Stimulated activated CD8-positive, alpha-beta memory T cell treated with anti-CD3 and anti-CD28 coated beads, Interleukin-4, amount 100 ng/mL, for 4 hours (primary cell): ENCODE data around the gene ZMAT2.
"Not testable (repeated sequence)": the region's sequence is repeated elsewhere in the genome, so short reads cannot be mapped to it uniquely, and the experiment has no call there.

Source experiments
- DNase-seq, 2 donors: peaks; one replicate each; pipeline ENCODE4 v3.0.0-alpha.2; 2020; ENCODE audit warnings: low read depth in 2 of 2, low spot score in 1 of 2

The ZMAT2 gene

DNA sequence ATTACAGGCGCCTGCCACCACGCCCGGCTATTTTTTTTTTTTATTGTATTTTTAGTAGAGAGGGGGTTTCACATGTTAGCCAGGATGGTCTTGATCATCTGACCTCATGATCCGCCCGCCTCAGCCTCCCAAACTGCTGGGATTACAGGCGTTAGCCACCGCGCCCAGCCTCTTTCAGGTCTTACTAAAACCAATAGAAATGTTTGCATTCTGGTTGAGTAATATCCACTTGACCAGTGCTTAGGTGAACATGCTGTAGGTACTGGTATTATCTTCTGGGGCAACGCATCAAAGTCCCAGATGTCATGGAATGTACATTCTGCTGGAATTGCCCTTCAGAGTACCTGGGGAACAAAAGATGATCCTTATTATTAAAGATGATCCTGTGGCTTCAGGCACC, 8.5 kb downstream of the ZMAT2 start:
- DNase-seq: not testable (repeated sequence)

GRCh38 chr5:140710899-140711552, 10.8 kb downstream of the ZMAT2 start:
- DNase-seq: peak; percentile 76 to 85

DNA sequence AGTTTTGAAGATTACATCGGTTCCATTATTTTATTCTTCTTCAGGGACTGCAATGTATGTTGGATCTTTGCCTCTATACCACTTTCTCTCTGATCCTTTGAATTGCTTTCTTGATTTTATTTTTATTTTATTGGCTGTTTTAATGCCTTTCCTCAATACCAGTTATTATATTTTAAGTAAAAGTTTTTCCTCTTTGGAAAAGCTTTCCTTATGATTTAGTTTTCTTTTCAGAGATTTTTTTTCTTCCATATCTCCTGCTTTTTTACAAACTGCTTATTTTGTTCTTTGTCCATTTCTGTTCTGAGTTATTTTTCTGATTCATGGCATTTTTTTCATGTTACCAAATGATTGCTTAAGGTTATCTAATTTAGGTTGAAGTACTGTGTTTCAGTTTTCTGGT, 11.5 kb downstream of the ZMAT2 start:
- no peak for DNase-seq

GRCh38 chr5:140713562-140714094, 13.4 kb downstream of the ZMAT2 start:
- no peak for DNase-seq

GRCh38 chr5:140716238-140716637, 16.0 kb downstream of the ZMAT2 start:
- not testable (repeated sequence) for DNase-seq

- DNase-seq: no peak
Measured at GRCh38 chr5:140718266-140718592, 18.0 kb downstream of the ZMAT2 start.

- DNase-seq: not testable (repeated sequence)
Measured at GRCh38 chr5:140720738-140721137, 20.5 kb downstream of the ZMAT2 start.

- not testable (repeated sequence) for DNase-seq
Measured at GRCh38 chr5:140721395-140721794, 21.1 kb downstream of the ZMAT2 start.

DNA sequence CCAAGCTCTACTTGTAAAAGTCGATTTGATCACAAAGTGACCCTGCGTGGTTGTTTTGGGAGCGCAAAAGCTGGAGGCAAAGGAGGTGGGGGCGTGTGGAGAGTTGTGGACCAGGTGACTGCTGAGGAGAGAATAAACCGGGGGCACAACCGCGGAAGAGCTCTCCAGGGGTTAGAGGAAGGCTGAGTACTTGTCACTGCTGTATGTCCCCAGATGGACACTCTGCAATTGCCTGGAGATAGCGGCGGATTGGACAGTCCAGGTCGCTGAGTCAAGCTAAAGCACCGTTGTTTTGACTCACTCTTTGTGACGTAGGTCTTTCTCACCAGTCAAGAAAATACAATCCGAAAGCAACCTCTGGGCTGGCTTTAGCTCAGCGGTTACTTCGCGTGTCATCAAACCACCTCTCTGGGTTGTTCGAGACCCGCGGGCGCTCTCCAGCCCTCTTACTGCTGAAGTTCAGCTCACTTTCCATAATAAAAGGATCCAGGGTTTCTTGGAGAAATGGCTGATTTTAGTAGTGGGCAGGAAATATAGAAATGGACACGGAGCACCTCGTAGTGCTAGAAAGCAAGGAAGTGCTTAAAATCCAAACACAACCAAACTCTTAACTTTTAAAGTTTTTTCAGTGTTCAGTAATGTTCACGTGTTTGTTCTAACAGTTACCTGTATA, 25.7 kb downstream of the ZMAT2 start:
- peak; percentile 41 for DNase-seq

DNA sequence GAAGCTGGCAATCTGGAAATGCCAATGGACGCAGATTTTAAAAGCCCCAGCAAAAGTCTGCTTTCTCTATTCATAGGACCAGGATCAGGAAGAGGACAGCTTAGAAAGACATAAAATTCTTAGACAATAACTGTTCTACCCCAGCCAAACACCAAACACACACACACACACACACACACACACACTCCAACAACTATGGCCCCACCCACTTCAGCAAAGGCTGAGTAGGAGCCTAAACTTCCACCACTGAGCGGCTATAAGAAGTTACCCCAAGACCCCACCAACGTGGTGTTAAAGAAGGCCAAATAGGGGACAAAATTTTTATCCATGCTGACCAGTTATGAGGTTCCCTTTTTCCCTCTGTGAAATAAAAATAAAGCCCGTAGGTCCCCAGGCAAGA, 32.9 kb downstream of the ZMAT2 start:
- no peak for DNase-seq

GRCh38 chr5:140734354-140734753, 34.1 kb downstream of the ZMAT2 start:
- no peak for DNase-seq

DNA sequence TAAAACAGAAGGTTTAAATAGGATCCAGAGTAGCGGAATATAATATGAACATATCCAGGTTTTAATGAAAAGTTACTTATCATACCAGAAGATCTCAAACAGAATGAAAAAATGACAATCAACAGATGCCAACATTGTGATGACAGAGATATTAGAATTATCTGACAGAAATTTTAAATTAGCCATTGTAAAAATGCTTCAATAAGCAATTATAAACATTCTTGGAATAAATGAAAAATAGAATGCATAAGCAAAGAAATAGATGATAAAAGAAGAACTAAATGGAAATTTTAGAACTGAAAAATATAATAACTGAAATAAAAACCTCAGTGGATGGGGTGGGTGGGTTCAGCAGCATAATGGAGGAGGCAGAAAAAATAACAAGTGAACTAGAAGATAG, 37.2 kb downstream of the ZMAT2 start:
- no peak for DNase-seq

GRCh38 chr5:140741967-140742366, 41.7 kb downstream of the ZMAT2 start:
- DNase-seq: no peak

DNA sequence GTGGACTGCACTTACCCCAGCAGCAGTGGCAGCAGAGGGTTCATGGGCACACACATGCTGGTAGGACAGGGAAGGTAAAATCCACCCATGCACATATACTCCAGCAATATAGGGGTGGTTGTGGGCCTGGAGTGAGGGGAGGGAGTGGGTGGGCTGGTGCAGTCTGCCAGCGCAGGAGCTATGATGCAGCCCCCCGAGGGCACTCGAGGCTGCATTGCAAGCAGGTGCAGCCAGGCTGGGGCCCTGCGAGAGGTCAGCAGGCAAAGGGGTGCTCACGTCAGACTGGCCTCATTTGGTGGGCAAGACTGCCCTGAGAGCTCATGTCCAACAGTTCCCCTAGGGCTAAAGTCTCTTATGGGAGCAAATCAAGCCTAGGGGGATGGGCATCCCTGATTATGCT, 53.3 kb downstream of the ZMAT2 start:
- DNase-seq: no peak
